Keratinocyte (primary cell): ENCODE measurements around the gene PPP1R13L. TPM values are rescaled to one million over a fixed set of nuclear protein-coding genes. Genes with fewer than 3 reads are reported as not detected.

Source experiments
- DNase-seq: peaks from one replicate; pipeline ENCODE4 v3.0.0-alpha.2; 2011; ENCODE audit warnings: low read depth, missing footprints, low spot score
- FAIRE-seq: peaks from 2 replicates; lab custom pipeline; 2011; peaks lifted over from hg19 to GRCh38; lab: Jason Lieb, UNC
- H2AFZ ChIP-seq: 2 replicates; pipeline ENCODE4 v1.6.0; 2012; ENCODE audit warnings: low read length, control low read depth, inconsistent platforms; ENCODE audit not compliant: control insufficient read depth
- H3K27ac ChIP-seq: 2 replicates; pipeline ENCODE4 v1.5.1; 2011; ENCODE audit warnings: low read length; ENCODE audit not compliant: control insufficient read depth, insufficient read depth
- H3K27me3 ChIP-seq: 3 replicates; pipeline ENCODE4 v1.6.0; 2011; ENCODE audit warnings: low read length; ENCODE audit not compliant: control insufficient read depth, insufficient read depth; ENCODE audit errors: extremely low read depth
- H3K36me3 ChIP-seq, 2 experiments: 2 replicates in 1 of 2; 3 replicates in 1 of 2; pipeline ENCODE4 v1.5.1; 2011; ENCODE audit warnings: low read length in 2 of 2, mild to moderate bottlenecking in 1 of 2; ENCODE audit not compliant: control insufficient read depth in 2 of 2, insufficient read depth in 2 of 2; ENCODE audit errors: extremely low read depth in 1 of 2
- H3K4me1 ChIP-seq: 3 replicates; pipeline ENCODE4 v1.5.1; 2011; ENCODE audit warnings: low read length; ENCODE audit not compliant: control insufficient read depth, insufficient read depth; ENCODE audit errors: extremely low read depth
- H3K4me2 ChIP-seq: 3 replicates; pipeline ENCODE4 v1.6.0; 2011; ENCODE audit warnings: low read depth, low read length; ENCODE audit not compliant: control insufficient read depth, insufficient read depth; ENCODE audit errors: extremely low read depth
- H3K4me3 ChIP-seq, 3 experiments: fragments of 200-600 bp in 1 of 3; sonication (generic) in 1 of 3; 2 replicates in 2 of 3; 3 replicates in 1 of 3; pipeline ENCODE4 v1.5.1; 2011 to 2016; ENCODE audit warnings: low read length in 3 of 3, mild to moderate bottlenecking in 3 of 3, control low read depth in 2 of 3, inconsistent platforms in 1 of 3, low read depth in 1 of 3, mixed read lengths in 1 of 3, mixed run types in 1 of 3, moderate library complexity in 1 of 3; ENCODE audit not compliant: control insufficient read depth in 2 of 3, insufficient read depth in 2 of 3; ENCODE audit errors: extremely low read depth in 1 of 3
- H3K79me2 ChIP-seq: 2 replicates; pipeline ENCODE4 v1.6.0; 2012; ENCODE audit warnings: low read length; ENCODE audit not compliant: control insufficient read depth, insufficient read depth
- H3K9ac ChIP-seq: 3 replicates; pipeline ENCODE4 v1.6.0; 2011; ENCODE audit warnings: low read length; ENCODE audit not compliant: control insufficient read depth, insufficient read depth; ENCODE audit errors: extremely low read depth
- H3K9me1 ChIP-seq: 3 replicates; pipeline ENCODE4 v1.6.0; 2011; ENCODE audit warnings: low read length; ENCODE audit not compliant: control insufficient read depth, insufficient read depth; ENCODE audit errors: extremely low read depth
- H3K9me3 ChIP-seq: 2 replicates; pipeline ENCODE4 v1.5.1; 2012; ENCODE audit warnings: low read depth, low read length; ENCODE audit not compliant: control insufficient read depth
- H4K20me1 ChIP-seq: 3 replicates; pipeline ENCODE4 v1.6.0; 2011; ENCODE audit warnings: low read length; ENCODE audit not compliant: control insufficient read depth, insufficient read depth; ENCODE audit errors: extremely low read depth
- CTCF ChIP-seq, 3 experiments: IDR thresholded peaks in 1 of 3; conservative IDR thresholded peaks in 1 of 3; optimal IDR thresholded peaks in 1 of 3; 2 replicates in 2 of 3; 3 replicates in 1 of 3; pipeline versions ENCODE3 to v1.5.1; 2011; ENCODE audit warnings: low read length in 3 of 3, mild to moderate bottlenecking in 3 of 3, moderate library complexity in 2 of 3, control low read depth in 1 of 3, inconsistent platforms in 1 of 3; ENCODE audit not compliant: insufficient read depth in 2 of 3; ENCODE audit errors: extremely low read depth in 1 of 3
- EZH2 ChIP-seq: IDR thresholded peaks from one replicate; pipeline ENCODE4 v1.6.1; 2012; ENCODE audit warnings: inconsistent platforms, mild to moderate bottlenecking, low read length, moderate library complexity
- dilution Hi-C: fragments of 300-500 bp; cut with MboI; formaldehyde crosslinking; loops from one replicate; pipeline ENCODE4 v1.7.0; 2020; ENCODE audit warnings: low sequenced_read_pairs; ENCODE audit not compliant: extremely low pct_ligation_motif_present
- polyA plus RNA-seq, 5 experiments: library from polyadenylated mRNA; depleted of rRNA in 3 of 5; stranded (reverse) in 3 of 5; stranded (forward) in 1 of 5; unstranded in 1 of 5; fragments of >200 nt; gene quantifications; 1 replicate in 1 of 5; 2 replicates in 3 of 5; 3 replicates in 1 of 5; pipeline versions ENCODE4 v1.2.1 to v1.2.3, GENCODE V29; 2011 to 2012; ENCODE audit warnings: missing spikeins in 2 of 5, low read depth in 1 of 5, low replicate concordance in 1 of 5

Gene PPP1R13L
- polyA plus RNA-seq, 1 donor (not counting 4 experiments of a cell fraction or from before 2014, with no cell fraction given) = 31.2 TPM

DNA sequence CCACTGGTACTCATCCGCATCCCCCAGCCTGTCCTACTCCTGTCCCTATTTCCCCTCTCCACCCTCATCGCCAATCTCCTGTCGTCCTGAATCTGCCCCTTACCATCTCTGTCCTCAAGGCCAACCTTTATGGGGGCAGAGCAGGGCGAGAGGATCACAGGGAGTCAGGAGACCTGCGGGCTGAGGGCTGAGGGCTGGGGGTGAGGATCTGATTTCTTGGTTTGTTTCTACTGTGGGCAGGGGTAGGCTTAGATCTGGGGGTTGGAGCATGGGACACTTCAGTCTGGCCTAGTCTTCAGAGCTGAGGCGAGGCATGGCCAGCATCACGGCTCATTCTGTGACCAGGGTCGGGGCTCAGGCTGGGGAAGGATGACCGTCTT lies 35.4 kb upstream of the PPP1R13L start:
- Histone ChIP-seq H3K9me1 (no peaks in the 10 kb centered on the region), H3K79me2 (no peaks in the 10 kb centered on the region), H3K36me3 (no peaks in the 10 kb centered on the region), H3K4me1 (peaks cover 27% of the 10 kb centered on the region), H3K27ac (peak overlapping the region; percentile 63), H3K27me3 (no peaks in the 10 kb centered on the region), H3K4me2 (peak overlapping the region; percentile 64), H3K9me3 (no peaks in the 10 kb centered on the region), H3K9ac (peak overlapping the region; percentile 73), H4K20me1 (no peaks in the 10 kb centered on the region), H2AFZ (peak overlapping the region; percentile 37), H3K4me3 (peak overlapping the region in 1 of 3 experiments; percentile 73)
- no peak for TF ChIP-seq EZH2
- no peak for TF ChIP-seq CTCF (optimal IDR thresholded peaks at IDR 0.05 in 1 of 3, IDR thresholded peaks at IDR 0.05 in 1 of 3, conservative IDR thresholded peaks at IDR 0.05 in 1 of 3; ENCODE audit: extremely low read depth in 1 of 3, insufficient read depth in 2 of 3, low read length in 3 of 3)
- no peak for DNase-seq
- dilution Hi-C loops = no loop called here
- FAIRE-seq = no peak

DNA sequence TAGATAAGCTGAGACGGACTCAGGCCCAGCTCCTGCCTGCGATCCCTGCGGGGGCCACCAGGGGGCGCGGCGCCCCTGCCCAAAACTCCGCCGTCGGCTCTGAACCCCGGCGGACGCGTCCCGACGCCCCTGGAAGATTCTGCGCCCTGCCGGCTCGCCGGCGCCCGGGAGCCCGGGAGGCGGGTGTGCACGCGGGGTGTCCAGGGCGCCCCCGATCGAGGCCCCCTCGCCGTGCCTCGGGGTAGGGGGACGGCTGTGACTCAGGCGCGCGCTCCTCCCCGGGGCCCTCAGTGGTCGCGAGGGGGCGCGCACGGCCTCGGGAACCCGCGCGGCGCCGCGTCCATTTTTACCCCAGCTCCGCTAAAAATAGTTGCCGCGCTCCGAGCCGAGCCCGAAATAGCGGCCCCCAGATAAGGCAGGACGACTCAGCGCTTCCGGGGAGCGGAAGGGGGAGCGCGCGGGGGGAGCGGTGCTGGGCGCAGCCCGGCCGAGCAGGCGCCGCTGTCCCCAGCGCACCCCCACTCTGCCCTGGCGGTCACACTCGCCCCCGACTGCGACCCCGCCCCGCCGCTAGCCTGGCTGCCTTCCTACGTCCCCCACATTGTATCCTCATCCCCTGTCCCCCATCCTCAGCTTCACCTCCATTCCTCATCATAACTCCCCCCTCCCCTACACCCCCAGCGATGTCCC lies 34.8 kb upstream of the PPP1R13L start:
- no peak for FAIRE-seq
- Histone ChIP-seq H3K79me2 (no peaks in the 10 kb centered on the region), H3K4me3 (peak overlapping the region; percentile 20 to 73 (median 44)), H2AFZ (peak overlapping the region; percentile 37), H3K27ac (peak overlapping the region; percentile 63), H3K9me3 (no peaks in the 10 kb centered on the region), H3K36me3 (no peaks in the 10 kb centered on the region), H3K4me2 (peak overlapping the region; percentile 64), H3K27me3 (no peaks in the 10 kb centered on the region), H3K9me1 (no peaks in the 10 kb centered on the region), H3K4me1 (peaks cover 24% of the 10 kb centered on the region), H3K9ac (peak overlapping the region; percentile 73), H4K20me1 (no peaks in the 10 kb centered on the region)
- DNase-seq = no peak
- TF ChIP-seq EZH2 (no peak), CTCF (optimal IDR thresholded peaks at IDR 0.05 in 1 of 3, IDR thresholded peaks at IDR 0.05 in 1 of 3, conservative IDR thresholded peaks at IDR 0.05 in 1 of 3; ENCODE audit: extremely low read depth in 1 of 3, insufficient read depth in 2 of 3, low read length in 3 of 3) (peak; percentile 73 to 94 (median 79))
- dilution Hi-C loops = no loop called here
